Hepatocyte (in vitro differentiated cells): ENCODE data around the gene NOTCH1.

Experiments used
- EZH2 ChIP-seq: fragments of 200-600 bp; sonication (generic); IDR thresholded peaks from 2 replicates; pipeline ENCODE4 v1.6.1; 2016; ENCODE audit warnings: antibody characterized with exemption, mild to moderate bottlenecking, borderline replicate concordance
- EZH2phosphoT487 ChIP-seq: fragments of 200-600 bp; sonication (generic); IDR thresholded peaks from one replicate; pipeline ENCODE4 v1.6.1; 2018; ENCODE audit warnings: antibody characterized with exemption, mild to moderate bottlenecking, low read depth, moderate library complexity; ENCODE audit not compliant: unreplicated experiment, severe bottlenecking
- TF ChIP-seq, protein P1 (sequence below): fragments of 200-600 bp; sonication (generic); IDR thresholded peaks from 2 replicates; pipeline ENCODE4 v1.5.1; 2016; ENCODE audit warnings: antibody characterized with exemption, mild to moderate bottlenecking; ENCODE audit not compliant: poor library complexity

DNA sequence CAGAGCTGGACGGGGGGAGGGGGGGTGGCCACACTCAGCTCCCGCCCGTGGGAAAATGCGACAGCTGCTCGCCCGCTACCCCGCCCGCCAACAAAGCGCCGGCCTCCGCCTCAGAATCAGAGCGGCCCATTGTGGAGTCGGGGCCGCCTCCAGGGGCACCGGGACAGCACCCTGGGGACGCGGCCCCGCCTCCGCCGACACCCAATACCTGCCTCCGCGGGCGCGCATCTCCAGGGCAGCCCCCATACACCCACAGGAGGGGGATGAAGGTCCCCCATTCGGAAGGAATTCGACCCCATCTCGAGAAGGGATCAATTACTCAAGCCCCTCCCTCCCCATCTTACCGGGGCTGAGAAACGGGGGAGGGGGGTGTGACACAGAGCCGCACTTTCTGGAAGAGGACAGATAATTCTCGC is 1.3 kb downstream of the NOTCH1 start:
- TF ChIP-seq, protein P1, sequence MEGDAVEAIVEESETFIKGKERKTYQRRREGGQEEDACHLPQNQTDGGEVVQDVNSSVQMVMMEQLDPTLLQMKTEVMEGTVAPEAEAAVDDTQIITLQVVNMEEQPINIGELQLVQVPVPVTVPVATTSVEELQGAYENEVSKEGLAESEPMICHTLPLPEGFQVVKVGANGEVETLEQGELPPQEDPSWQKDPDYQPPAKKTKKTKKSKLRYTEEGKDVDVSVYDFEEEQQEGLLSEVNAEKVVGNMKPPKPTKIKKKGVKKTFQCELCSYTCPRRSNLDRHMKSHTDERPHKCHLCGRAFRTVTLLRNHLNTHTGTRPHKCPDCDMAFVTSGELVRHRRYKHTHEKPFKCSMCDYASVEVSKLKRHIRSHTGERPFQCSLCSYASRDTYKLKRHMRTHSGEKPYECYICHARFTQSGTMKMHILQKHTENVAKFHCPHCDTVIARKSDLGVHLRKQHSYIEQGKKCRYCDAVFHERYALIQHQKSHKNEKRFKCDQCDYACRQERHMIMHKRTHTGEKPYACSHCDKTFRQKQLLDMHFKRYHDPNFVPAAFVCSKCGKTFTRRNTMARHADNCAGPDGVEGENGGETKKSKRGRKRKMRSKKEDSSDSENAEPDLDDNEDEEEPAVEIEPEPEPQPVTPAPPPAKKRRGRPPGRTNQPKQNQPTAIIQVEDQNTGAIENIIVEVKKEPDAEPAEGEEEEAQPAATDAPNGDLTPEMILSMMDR: no peak
- no peak for TF ChIP-seq EZH2phosphoT487
- no peak for TF ChIP-seq EZH2
